Omental fat pad (tissue), 4 donors: ENCODE measurements around the gene PITPNC1. TPM values are rescaled to one million over a fixed set of nuclear protein-coding genes. Genes with fewer than 3 reads are reported as not detected.

ENCODE experiments used
- ATAC-seq: fragments of 150-250 bp; one replicate; pipeline ENCODE4 v1.9.1; 2016; ENCODE audit warnings: mild to moderate bottlenecking, moderate library complexity; ENCODE audit not compliant: low FRiP score
- DNase-seq: peaks from one replicate; pipeline ENCODE4 v3.0.0-alpha.2; 2019; ENCODE audit warnings: low spot score
- CTCF ChIP-seq, 3 donors: fragments of 450-650 bp; IDR thresholded peaks; one replicate each; pipeline ENCODE4 v1.5.1; 2016 to 2017; ENCODE audit warnings: antibody characterized with exemption in 3 of 3, mild to moderate bottlenecking in 3 of 3, moderate library complexity in 2 of 3
- total RNA-seq, 4 donors: library from RNA; depleted of rRNA; stranded (reverse); fragments of >200 nt; gene quantifications; one replicate each; pipeline ENCODE4 v1.1.0, GENCODE V29; 2016

PITPNC1 gene
- total RNA-seq, 4 donors from 2014 or later, result 22.6 to 53.4 (median 35.0) TPM

- ATAC-seq, result no peak
- no peak for TF ChIP-seq CTCF (IDR thresholded peaks at IDR 0.05)
- DNase-seq, result no peak
These were observed 303.6 kb downstream of the PITPNC1 start for GRCh38 chr17:67680445-67681224.

- no peak for ATAC-seq
- TF ChIP-seq CTCF (IDR thresholded peaks at IDR 0.05), result no peak
These were observed 305.1 kb downstream of the PITPNC1 start for GRCh38 chr17:67682196-67682595.

GRCh38 chr17:67685351-67685750 is 308.3 kb downstream of the PITPNC1 start:
- DNase-seq (no peak), ATAC-seq (no peak)
- TF ChIP-seq CTCF (IDR thresholded peaks at IDR 0.05), result no peak

More at GRCh38 chr17:67682196-67682595, 305.1 kb downstream of the PITPNC1 start:
- no peak for DNase-seq

GRCh38 chr17:67686241-67686640 is 309.2 kb downstream of the PITPNC1 start:
- TF ChIP-seq CTCF (IDR thresholded peaks at IDR 0.05), result no peak
- ATAC-seq (no peak), DNase-seq (no peak)

GRCh38 chr17:67687511-67687910 is 310.4 kb downstream of the PITPNC1 start:
- no peak for TF ChIP-seq CTCF (IDR thresholded peaks at IDR 0.05)
- ATAC-seq (no peak), DNase-seq (no peak)

GRCh38 chr17:67689534-67690177 is 312.6 kb downstream of the PITPNC1 start:
- DNase-seq (no peak), ATAC-seq (peak; percentile 68)
- TF ChIP-seq CTCF (IDR thresholded peaks at IDR 0.05), result peak in 2 of 3 donors; percentile 60 to 62

GRCh38 chr17:67693811-67694210 is 316.7 kb downstream of the PITPNC1 start:
- no peak for ATAC-seq
- no peak for DNase-seq
- no peak for TF ChIP-seq CTCF (IDR thresholded peaks at IDR 0.05)
